Measurements from ENCODE around the gene KCNIP2. TPM values are rescaled to one million over a fixed set of nuclear protein-coding genes. Genes with fewer than 3 reads are reported as not detected.

KCNIP2 gene
- total and polyA plus RNA-seq, 2 of the 13 experiments (the other 11 are each of a cell fraction or from before 2014, with no cell fraction given): 0.42 to 0.70 TPM

DNA sequence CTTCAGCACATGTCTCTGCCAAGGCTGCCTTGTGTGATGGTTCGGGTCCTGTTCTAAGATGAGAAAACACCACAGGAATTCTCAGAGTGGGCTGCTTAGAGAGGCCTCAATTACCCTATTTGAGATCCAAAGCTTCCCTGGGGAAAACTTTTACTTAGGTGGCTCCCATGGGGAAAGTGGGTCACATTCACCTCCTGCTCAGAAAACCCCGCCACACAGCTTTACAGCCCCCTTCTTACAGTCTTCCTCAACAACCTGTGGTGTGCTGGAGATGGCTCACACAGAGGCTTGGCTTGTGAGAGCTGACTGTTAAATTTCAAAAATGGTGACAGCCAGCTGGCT, 36.6 kb upstream of the KCNIP2 start:
- Histone ChIP-seq H4K20me1 (ENCODE audit: insufficient read depth, low read length) (no peaks in the 10 kb centered on the region), H3K79me2 (ENCODE audit: insufficient read depth, low read length) (no peaks in the 10 kb centered on the region), H3K27me3 (ENCODE audit: control insufficient read depth in 1 of 2, insufficient read depth in 2 of 2, low read length in 2 of 2) (no peaks in the 10 kb centered on the region), H3K27ac (ENCODE audit: extremely low read length, insufficient read depth, low read length) (no peak overlapping the region), H3K4me3 (replicated peaks in 1 of 3; ENCODE audit: insufficient read depth in 1 of 3, low read depth in 2 of 3, low read length in 3 of 3) (no peak overlapping the region), H3K4me1 (ENCODE audit: insufficient read depth, low read length) (no peaks in the 10 kb centered on the region), H3K9ac (ENCODE audit: insufficient read depth, low read depth, low read length) (no peak overlapping the region), H3K4me2 (ENCODE audit: low read depth, low read length) (no peak overlapping the region), H3K36me3 (replicated peaks in 1 of 2; ENCODE audit: control insufficient read depth in 1 of 2, insufficient read depth in 2 of 2, low read length in 2 of 2) (peaks cover 0 to 2% of the 10 kb centered on the region in 2 experiments; a peak in 3 of 5 replicates), H3K9me3 (ENCODE audit: low read length) (no peaks in the 10 kb centered on the region), H2AFZ (ENCODE audit: low read length) (no peak overlapping the region)
- TF ChIP-seq ZNF263 (CRISPR knock-in tag; IDR thresholded peaks at IDR 0.05) (no peak), ZNF207 (IDR thresholded peaks at IDR 0.05; ENCODE audit: borderline replicate concordance) (no peak), ZNF557 (CRISPR knock-in tag; IDR thresholded peaks at IDR 0.05) (no peak), ZSCAN20 (CRISPR knock-in tag; IDR thresholded peaks at IDR 0.05; ENCODE audit: borderline replicate concordance) (no peak), NFE2L1 (CRISPR knock-in tag; IDR thresholded peaks at IDR 0.05; ENCODE audit: borderline replicate concordance) (no peak), ZNF282 (IDR thresholded peaks at IDR 0.05; ENCODE audit: partially characterized antibody) (no peak), LCORL (IDR thresholded peaks at IDR 0.05) (no peak), LCORL (CRISPR knock-in tag; IDR thresholded peaks at IDR 0.05) (no peak), PHF21A (CRISPR knock-in tag; IDR thresholded peaks at IDR 0.05) (no peak)
- TF ChIP-seq, protein P1, sequence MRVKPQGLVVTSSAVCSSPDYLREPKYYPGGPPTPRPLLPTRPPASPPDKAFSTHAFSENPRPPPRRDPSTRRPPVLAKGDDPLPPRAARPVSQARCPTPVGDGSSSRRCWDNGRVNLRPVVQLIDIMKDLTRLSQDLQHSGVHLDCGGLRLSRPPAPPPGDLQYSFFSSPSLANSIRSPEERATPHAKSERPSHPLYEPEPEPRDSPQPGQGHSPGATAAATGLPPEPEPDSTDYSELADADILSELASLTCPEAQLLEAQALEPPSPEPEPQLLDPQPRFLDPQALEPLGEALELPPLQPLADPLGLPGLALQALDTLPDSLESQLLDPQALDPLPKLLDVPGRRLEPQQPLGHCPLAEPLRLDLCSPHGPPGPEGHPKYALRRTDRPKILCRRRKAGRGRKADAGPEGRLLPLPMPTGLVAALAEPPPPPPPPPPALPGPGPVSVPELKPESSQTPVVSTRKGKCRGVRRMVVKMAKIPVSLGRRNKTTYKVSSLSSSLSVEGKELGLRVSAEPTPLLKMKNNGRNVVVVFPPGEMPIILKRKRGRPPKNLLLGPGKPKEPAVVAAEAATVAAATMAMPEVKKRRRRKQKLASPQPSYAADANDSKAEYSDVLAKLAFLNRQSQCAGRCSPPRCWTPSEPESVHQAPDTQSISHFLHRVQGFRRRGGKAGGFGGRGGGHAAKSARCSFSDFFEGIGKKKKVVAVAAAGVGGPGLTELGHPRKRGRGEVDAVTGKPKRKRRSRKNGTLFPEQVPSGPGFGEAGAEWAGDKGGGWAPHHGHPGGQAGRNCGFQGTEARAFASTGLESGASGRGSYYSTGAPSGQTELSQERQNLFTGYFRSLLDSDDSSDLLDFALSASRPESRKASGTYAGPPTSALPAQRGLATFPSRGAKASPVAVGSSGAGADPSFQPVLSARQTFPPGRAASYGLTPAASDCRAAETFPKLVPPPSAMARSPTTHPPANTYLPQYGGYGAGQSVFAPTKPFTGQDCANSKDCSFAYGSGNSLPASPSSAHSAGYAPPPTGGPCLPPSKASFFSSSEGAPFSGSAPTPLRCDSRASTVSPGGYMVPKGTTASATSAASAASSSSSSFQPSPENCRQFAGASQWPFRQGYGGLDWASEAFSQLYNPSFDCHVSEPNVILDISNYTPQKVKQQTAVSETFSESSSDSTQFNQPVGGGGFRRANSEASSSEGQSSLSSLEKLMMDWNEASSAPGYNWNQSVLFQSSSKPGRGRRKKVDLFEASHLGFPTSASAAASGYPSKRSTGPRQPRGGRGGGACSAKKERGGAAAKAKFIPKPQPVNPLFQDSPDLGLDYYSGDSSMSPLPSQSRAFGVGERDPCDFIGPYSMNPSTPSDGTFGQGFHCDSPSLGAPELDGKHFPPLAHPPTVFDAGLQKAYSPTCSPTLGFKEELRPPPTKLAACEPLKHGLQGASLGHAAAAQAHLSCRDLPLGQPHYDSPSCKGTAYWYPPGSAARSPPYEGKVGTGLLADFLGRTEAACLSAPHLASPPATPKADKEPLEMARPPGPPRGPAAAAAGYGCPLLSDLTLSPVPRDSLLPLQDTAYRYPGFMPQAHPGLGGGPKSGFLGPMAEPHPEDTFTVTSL (CRISPR knock-in tag; IDR thresholded peaks at IDR 0.05; ENCODE audit: borderline replicate concordance): no peak
- TF ChIP-seq, protein P2, sequence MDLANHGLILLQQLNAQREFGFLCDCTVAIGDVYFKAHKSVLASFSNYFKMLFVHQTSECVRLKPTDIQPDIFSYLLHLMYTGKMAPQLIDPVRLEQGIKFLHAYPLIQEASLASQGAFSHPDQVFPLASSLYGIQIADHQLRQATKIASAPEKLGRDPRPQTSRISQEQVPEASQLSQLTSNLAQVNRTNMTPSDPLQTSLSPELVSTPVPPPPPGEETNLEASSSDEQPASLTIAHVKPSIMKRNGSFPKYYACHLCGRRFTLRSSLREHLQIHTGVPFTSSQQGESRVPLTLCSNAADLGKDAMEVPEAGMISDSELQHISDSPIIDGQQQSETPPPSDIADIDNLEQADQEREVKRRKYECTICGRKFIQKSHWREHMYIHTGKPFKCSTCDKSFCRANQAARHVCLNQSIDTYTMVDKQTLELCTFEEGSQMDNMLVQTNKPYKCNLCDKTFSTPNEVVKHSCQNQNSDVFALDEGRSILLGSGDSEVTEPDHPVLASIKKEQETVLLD (CRISPR knock-in tag; IDR thresholded peaks at IDR 0.05; ENCODE audit: low read depth): no peak
- intact Hi-C loops (cut with micrococcal nuclease; ENCODE audit: unreplicated experiment): no loop called here
- WGBS (ENCODE audit: low lambda C conversion rate): 100% methylated on average over 2 of the region's 2 CpGs
- ATAC-seq: no peak
- ChIA-PET CTCF (ENCODE audit: low intra/inter-chr PET ratio, low total read pairs) (no interaction called here), POLR2A (no interaction called here)
- FAIRE-seq: no peak
- no peak for DNase-seq (ENCODE audit: low spot score)
- in situ Hi-C loops (cut with HindIII; ENCODE audit: extremely low pct_ligation_motif_present, low pct_unique_long_range_greater_than_20kb): no loop called here
- BruUV-seq (replicated peaks): no TSS peak
